IMR-90 (cell line): Measurements from ENCODE around the gene LONRF3. TPM values are rescaled to one million over a fixed set of nuclear protein-coding genes. Genes with fewer than 3 reads are reported as not detected.

Experiments
- ATAC-seq: fragments of 200-7000 bp; cut with Tn5 transposase; 2 replicates; pipeline ENCODE4 v1.9.1; 2020; ENCODE audit warnings: low read depth, mild to moderate bottlenecking, moderate library complexity
- BruUV-seq: library from RNA; stranded (reverse); fragments of 400-500 nt; replicated peaks from 2 replicates; lab custom pipeline; 2021; lab: Mats Ljungman, UMichigan
- CTCF ChIA-PET: fragments of 300-600 bp; formaldehyde crosslinking; extraction: SDS; loops from one replicate; lab custom pipeline; 2021; ENCODE audit warnings: antibody characterized with exemption; lab: Yijun Ruan, JAX
- POLR2A ChIA-PET: fragments of 300-600 bp; sonication (Branson Sonifier 250); formaldehyde crosslinking; loops from one replicate; lab custom pipeline; 2022; ENCODE audit warnings: antibody characterized with exemption; ENCODE audit not compliant: unreplicated experiment; lab: Charles Lee
- DNase-seq: peaks from one replicate; pipeline ENCODE4 v3.0.0; 2013
- H2AFZ ChIP-seq: replicated peaks from 2 replicates; pipeline ENCODE3; 2013; ENCODE audit warnings: low read length, mild to moderate bottlenecking; ENCODE audit not compliant: poor library complexity
- H2AK5ac ChIP-seq: 2 replicates; pipeline ENCODE4 v1.6.1; 2013; ENCODE audit warnings: low read depth, low read length, inconsistent platforms
- H2AK9ac ChIP-seq: replicated peaks from 2 replicates; pipeline ENCODE3; 2013; ENCODE audit warnings: mild to moderate bottlenecking, low read depth, low read length, moderate library complexity; ENCODE audit not compliant: poor library complexity
- H2BK120ac ChIP-seq: 2 replicates; pipeline ENCODE4 v1.6.1; 2013; ENCODE audit warnings: low read depth, low read length, inconsistent platforms
- H2BK15ac ChIP-seq: 3 replicates; pipeline ENCODE4 v1.6.1; 2013; ENCODE audit warnings: low read depth, low read length, inconsistent platforms
- H2BK20ac ChIP-seq: 2 replicates; pipeline ENCODE4 v1.6.1; 2013; ENCODE audit warnings: low read depth, mild to moderate bottlenecking, inconsistent platforms, low read length, moderate library complexity
- H2BK5ac ChIP-seq: 2 replicates; pipeline ENCODE4 v1.6.1; 2013; ENCODE audit warnings: mild to moderate bottlenecking, low read depth, low read length, inconsistent platforms; ENCODE audit not compliant: poor library complexity, severe bottlenecking
- H3K14ac ChIP-seq: replicated peaks from 2 replicates; pipeline ENCODE4 v1.6.1; 2013; ENCODE audit warnings: low read depth, low read length, inconsistent platforms
- H3K18ac ChIP-seq: 2 replicates; pipeline ENCODE4 v1.6.1; 2013; ENCODE audit warnings: low read depth, low read length, control low read depth
- H3K23ac ChIP-seq: 2 replicates; pipeline ENCODE4 v1.6.1; 2013; ENCODE audit warnings: low read depth, low read length, inconsistent platforms
- H3K27ac ChIP-seq: 2 replicates; pipeline ENCODE4 v1.5.1; 2013; ENCODE audit warnings: mild to moderate bottlenecking, control low read depth, low read length; ENCODE audit not compliant: insufficient read depth
- H3K27me3 ChIP-seq: 2 replicates; pipeline ENCODE4 v1.6.1; 2013; ENCODE audit warnings: low read length; ENCODE audit not compliant: control insufficient read depth, insufficient read depth
- H3K36me3 ChIP-seq: 2 replicates; pipeline ENCODE4 v1.6.1; 2013; ENCODE audit warnings: low read length, mixed read lengths; ENCODE audit not compliant: control insufficient read depth, insufficient read depth
- H3K4ac ChIP-seq: 2 replicates; pipeline ENCODE4 v1.6.1; 2013; ENCODE audit warnings: low read depth, low read length, inconsistent platforms
- H3K4me1 ChIP-seq: 2 replicates; pipeline ENCODE4 v1.6.1; 2013; ENCODE audit warnings: low read length, mixed read lengths; ENCODE audit not compliant: control insufficient read depth, insufficient read depth
- H3K4me2 ChIP-seq: 2 replicates; pipeline ENCODE4 v1.6.1; 2013; ENCODE audit warnings: low read depth, mild to moderate bottlenecking, control low read depth, low read length, moderate library complexity
- H3K4me3 ChIP-seq: 2 replicates; pipeline ENCODE4 v1.5.1; 2013; ENCODE audit warnings: low read depth, mild to moderate bottlenecking, control low read depth, low read length, moderate library complexity; ENCODE audit not compliant: insufficient read depth
- H3K56ac ChIP-seq: 2 replicates; pipeline ENCODE4 v1.6.1; 2013; ENCODE audit warnings: low read length, inconsistent platforms; ENCODE audit not compliant: insufficient read depth; ENCODE audit errors: extremely low read depth
- H3K79me1 ChIP-seq, 2 experiments: 2 replicates each; pipeline ENCODE4 v1.6.1; 2013; ENCODE audit warnings: low read length in 2 of 2, inconsistent platforms in 1 of 2, low read depth in 1 of 2
- H3K9ac ChIP-seq: 2 replicates; pipeline ENCODE4 v1.6.1; 2013; ENCODE audit warnings: low read depth, low read length, control low read depth
- H3K9me1 ChIP-seq: 2 replicates; pipeline ENCODE4 v1.6.1; 2013; ENCODE audit warnings: low read length, inconsistent platforms; ENCODE audit not compliant: insufficient read depth
- H3K9me3 ChIP-seq: 2 replicates; pipeline ENCODE4 v1.6.1; 2013; ENCODE audit warnings: low read length; ENCODE audit not compliant: control insufficient read depth, insufficient read depth
- H4K20me1 ChIP-seq: 2 replicates; pipeline ENCODE4 v1.6.1; 2013; ENCODE audit warnings: low read length, inconsistent platforms; ENCODE audit not compliant: insufficient read depth
- H4K5ac ChIP-seq: 2 replicates; pipeline ENCODE4 v1.6.1; 2013; ENCODE audit warnings: mild to moderate bottlenecking, low read depth, low read length, control low read depth
- H4K8ac ChIP-seq, 2 experiments: 2 replicates each; pipeline ENCODE4 v1.6.1; 2013; ENCODE audit warnings: low read depth in 2 of 2, low read length in 2 of 2, control low read depth in 1 of 2, inconsistent platforms in 1 of 2
- H4K91ac ChIP-seq: 2 replicates; pipeline ENCODE4 v1.6.1; 2013; ENCODE audit warnings: low read depth, low read length, inconsistent platforms; ENCODE audit not compliant: insufficient read depth
- CEBPB ChIP-seq: IDR thresholded peaks from 2 replicates; pipeline ENCODE4 v1.6.1; 2012; ENCODE audit warnings: low read depth, low read length, improper control_type of control experiment
- CHD1 ChIP-seq: IDR thresholded peaks from 2 replicates; pipeline ENCODE4 v1.6.1; 2012; ENCODE audit warnings: low read depth, low read length, improper control_type of control experiment
- FOS ChIP-seq: fragments of 150-350 bp; IDR thresholded peaks from 2 replicates; pipeline ENCODE4 v1.6.1; 2016; ENCODE audit warnings: low read depth, low read length
- MAFK ChIP-seq: IDR thresholded peaks from 2 replicates; pipeline ENCODE4 v1.6.1; 2012; ENCODE audit warnings: low read depth, low read length, improper control_type of control experiment
- MAZ ChIP-seq: IDR thresholded peaks from 2 replicates; pipeline ENCODE4 v1.6.1; 2012; ENCODE audit warnings: low read depth, mild to moderate bottlenecking, low read length, improper control_type of control experiment, moderate library complexity, borderline replicate concordance
- POLR2A ChIP-seq: IDR thresholded peaks from 2 replicates; pipeline ENCODE4 v1.6.1; 2012; ENCODE audit warnings: mild to moderate bottlenecking, low read depth, low read length
- RAD21 ChIP-seq: IDR thresholded peaks from 2 replicates; pipeline ENCODE4 v1.6.1; 2012; ENCODE audit warnings: low read length, improper control_type of control experiment
- WGBS, 2 experiments: methylation state at CpG; one replicate each; pipeline versions ENCODE4 v1.1.5 to v1.1.7; 2013; ENCODE audit warnings: missing lambda C conversion rate in 2 of 2; ENCODE audit not compliant: insufficient read length in 1 of 2; ENCODE audit errors: extremely low coverage in 2 of 2; 5-methylcytosine and 5-hydroxymethylcytosine counted together
- dilution Hi-C: fragments of 300-500 bp; cut with HindIII; formaldehyde crosslinking; loops from one replicate; pipeline ENCODE4 v1.14.3; 2018; ENCODE audit warnings: low sequenced_read_pairs; ENCODE audit not compliant: unreplicated experiment
- in situ Hi-C: fragments of 300-500 bp; cut with MboI; formaldehyde crosslinking; loops from 3 replicates; pipeline ENCODE4 v1.14.3; 2019; ENCODE audit warnings: low sequenced_read_pairs, inconsistent platforms, mixed read lengths
- intact Hi-C: fragments of 100-400 bp; cut with micrococcal nuclease; formaldehyde crosslinking; loops from 2 replicates; pipeline ENCODE4 v1.10.0; 2022
- polyA plus RNA-seq, 3 experiments: library from polyadenylated mRNA; depleted of rRNA; stranded (reverse); fragments of >200 nt; gene quantifications; 2 replicates each; pipeline ENCODE4 v1.2.3, GENCODE V29; 2012; ENCODE audit warnings: low replicate concordance in 1 of 3
- total RNA-seq: library from RNA; depleted of rRNA; stranded (reverse); fragments of >200 nt; gene quantifications from 2 replicates; pipeline ENCODE4 v1.2.3, GENCODE V29; 2012

LONRF3 gene
- total and polyA plus RNA-seq, 2 of the 4 experiments (the other 2 are of a cell fraction): not detected

- Histone ChIP-seq H3K27ac (no peak overlapping the region), H2BK120ac (no peak overlapping the region), H2BK5ac (no peak overlapping the region), H3K36me3 (no peaks in the 10 kb centered on the region), H2AK9ac (no peak overlapping the region), H3K27me3 (peaks cover 4% of the 10 kb centered on the region), H3K9me3 (no peaks in the 10 kb centered on the region), H3K56ac (no peak overlapping the region), H3K4me1 (no peaks in the 10 kb centered on the region), H2BK15ac (no peak overlapping the region), H4K20me1 (no peaks in the 10 kb centered on the region), H2AFZ (no peak overlapping the region), H4K8ac (no peak overlapping the region), H3K9ac (no peak overlapping the region), H4K5ac (no peak overlapping the region), H2AK5ac (no peak overlapping the region), H2BK20ac (no peak overlapping the region), H3K4ac (no peak overlapping the region), H3K4me2 (no peak overlapping the region), H4K91ac (no peak overlapping the region), H3K23ac (no peak overlapping the region), H3K14ac (no peak overlapping the region), H3K79me1 (no peaks in the 10 kb centered on the region), H3K18ac (no peak overlapping the region), H3K9me1 (no peaks in the 10 kb centered on the region), H3K4me3 (no peak overlapping the region)
- in situ Hi-C loops: no loop called here
- no TSS peak for BruUV-seq
- no CpG with 5 or more reads among the region's 3 CpGs for WGBS, 2 experiments
- dilution Hi-C loops: no loop called here
- DNase-seq (no peak), ATAC-seq (no peak)
- ChIA-PET POLR2A (no interaction called here), CTCF (no interaction called here)
- no peak for TF ChIP-seq POLR2A
- no peak for TF ChIP-seq MAFK
- TF ChIP-seq FOS: no peak
- no peak for TF ChIP-seq RAD21
- TF ChIP-seq CHD1: no peak
- TF ChIP-seq MAZ: no peak
- TF ChIP-seq CEBPB: no peak
- intact Hi-C loops: loop anchor here (10.0 kb wide), 1 partner anchor 208 kb away; no protein-coding TSS in a partner anchor
These were observed 32.9 kb downstream of the LONRF3 start for GRCh38 chrX:119007189-119007770.
